B cell (primary cell): ENCODE data around the gene ZFPM1. TPM values are rescaled to one million over a fixed set of nuclear protein-coding genes. Genes with fewer than 3 reads are reported as not detected.

ENCODE experiments used
- ATAC-seq: fragments of 200-7000 bp; cut with Tn5 transposase; one replicate; pipeline ENCODE4 v1.10.0; 2021; ENCODE audit warnings: low read depth, mild to moderate bottlenecking, moderate number of reproducible peaks, moderate library complexity
- CTCF ChIA-PET: fragments of 350-600 bp; sonication (Branson Sonifier 250); formaldehyde crosslinking; loops from one replicate; lab custom pipeline; 2021; ENCODE audit warnings: antibody characterized with exemption, inconsistent platforms; lab: Charles Lee
- POLR2A ChIA-PET: fragments of 350-600 bp; sonication (Branson Sonifier 250); formaldehyde crosslinking; loops from one replicate; lab custom pipeline; 2021; ENCODE audit warnings: antibody characterized with exemption; lab: Charles Lee
- DNase-seq: peaks from one replicate; pipeline ENCODE4 v3.0.0; 2013
- H2AFZ ChIP-seq: 2 replicates; pipeline ENCODE4 v1.6.1; 2012; ENCODE audit warnings: mild to moderate bottlenecking, low read depth, low read length; ENCODE audit not compliant: insufficient read depth, poor library complexity, severe bottlenecking
- H3K27ac ChIP-seq, 2 donors: 1 replicate in 1 of 2; 2 replicates in 1 of 2; pipeline ENCODE4 v1.5.1; 2012 to 2013; ENCODE audit warnings: low read length in 2 of 2, mild to moderate bottlenecking in 2 of 2, moderate library complexity in 1 of 2
- H3K27me3 ChIP-seq, 4 experiments: fragments of 200-600 bp in 1 of 4; sonication (generic) in 1 of 4; replicated peaks in 1 of 4; 1 replicate in 2 of 4; 2 replicates in 2 of 4; pipeline versions ENCODE4 v1.6.1 to v1.7.0; 2013 to 2016; ENCODE audit warnings: low read length in 3 of 4, mild to moderate bottlenecking in 2 of 4, mixed read lengths in 1 of 4, moderate library complexity in 1 of 4; ENCODE audit not compliant: insufficient read depth in 4 of 4, control insufficient read depth in 3 of 4; ENCODE audit errors: control extremely low read depth in 1 of 4
- H3K36me3 ChIP-seq, 2 experiments: replicated peaks in 1 of 2; 1 replicate in 1 of 2; 2 replicates in 1 of 2; pipeline versions ENCODE4 v1.6.1 to v1.7.1; 2013; ENCODE audit warnings: low read length in 1 of 2; ENCODE audit not compliant: insufficient read depth in 2 of 2, control insufficient read depth in 1 of 2; ENCODE audit errors: control extremely low read depth in 1 of 2, extremely low read depth in 1 of 2
- H3K4me1 ChIP-seq, 2 donors: fragments of 200-600 bp in 1 of 2; sonication (generic) in 1 of 2; 1 replicate in 1 of 2; 2 replicates in 1 of 2; pipeline versions ENCODE4 v1.5.1 to v1.6.1; 2013 to 2017; ENCODE audit warnings: low read length in 2 of 2; ENCODE audit not compliant: control insufficient read depth in 2 of 2, insufficient read depth in 2 of 2
- H3K4me2 ChIP-seq: replicated peaks from 2 replicates; pipeline ENCODE3; 2012; ENCODE audit warnings: mild to moderate bottlenecking, low read depth, low read length; ENCODE audit not compliant: poor library complexity, severe bottlenecking
- H3K4me3 ChIP-seq, 5 experiments: fragments of 200-600 bp in 1 of 5; sonication (generic) in 1 of 5; 1 replicate in 3 of 5; 2 replicates in 2 of 5; pipeline versions ENCODE4 v1.5.1 to v1.7.0; 2011 to 2016; ENCODE audit warnings: low read length in 4 of 5, mild to moderate bottlenecking in 4 of 5, low read depth in 2 of 5, control low read depth in 1 of 5, moderate library complexity in 1 of 5; ENCODE audit not compliant: insufficient read depth in 1 of 5; ENCODE audit errors: control extremely low read depth in 1 of 5, extremely low read depth in 1 of 5
- H3K79me2 ChIP-seq: fragments of 200-600 bp; sonication (generic); one replicate; pipeline ENCODE4 v1.6.0; 2016; ENCODE audit warnings: low read length; ENCODE audit not compliant: control insufficient read depth, insufficient read depth
- H3K9ac ChIP-seq: fragments of 200-600 bp; sonication (generic); 2 replicates; pipeline ENCODE4 v1.6.1; 2017; ENCODE audit warnings: mild to moderate bottlenecking, low read length, moderate library complexity
- H3K9me3 ChIP-seq, 3 donors: one replicate each; pipeline versions ENCODE4 v1.6.1 to v1.7.1; 2013; ENCODE audit warnings: low read length in 2 of 3; ENCODE audit not compliant: control insufficient read depth in 2 of 3, insufficient read depth in 1 of 3; ENCODE audit errors: control extremely low read depth in 1 of 3
- H4K20me1 ChIP-seq: 2 replicates; pipeline ENCODE4 v1.6.0; 2012; ENCODE audit warnings: mild to moderate bottlenecking, low read length; ENCODE audit not compliant: insufficient read depth, control insufficient read depth, poor library complexity, severe bottlenecking
- H3K27ac Mint-ChIP-seq: one replicate; pipeline ENCODE4 v1.8.0; 2021; ENCODE audit warnings: mixed read lengths
- H3K27me3 Mint-ChIP-seq: one replicate; pipeline ENCODE4 v1.8.0; 2021; ENCODE audit warnings: mixed read lengths
- H3K4me1 Mint-ChIP-seq: one replicate; pipeline ENCODE4 v1.8.0; 2021; ENCODE audit warnings: mixed read lengths
- H3K4me3 Mint-ChIP-seq: one replicate; pipeline ENCODE4 v1.8.0; 2021; ENCODE audit warnings: mixed read lengths
- H3K9me3 Mint-ChIP-seq: one replicate; pipeline ENCODE4 v1.8.0; 2022; ENCODE audit warnings: mixed read lengths; ENCODE audit not compliant: insufficient read depth
- CTCF ChIP-seq: fragments of 200-600 bp; IDR thresholded peaks from one replicate; pipeline ENCODE4 v1.8.0; 2022; ENCODE audit warnings: antibody characterized with exemption, mild to moderate bottlenecking
- EZH2 ChIP-seq: IDR thresholded peaks from 2 replicates; pipeline ENCODE4 v1.6.1; 2012; ENCODE audit warnings: borderline replicate concordance, low read depth, mild to moderate bottlenecking, moderate library complexity, low read length; ENCODE audit not compliant: insufficient read depth, poor library complexity, severe bottlenecking
- WGBS: methylation state at CpG from one replicate; pipeline ENCODE4 v1.1.5; 2013; ENCODE audit warnings: missing lambda C conversion rate; ENCODE audit not compliant: insufficient coverage; 5-methylcytosine and 5-hydroxymethylcytosine counted together
- intact Hi-C: fragments of 100-400 bp; cut with micrococcal nuclease; formaldehyde crosslinking; loops from one replicate; pipeline ENCODE4 v1.10.0; 2022
- polyA plus RNA-seq: library from polyadenylated mRNA; depleted of rRNA; stranded (reverse); fragments of >200 nt; gene quantifications from 2 replicates; pipeline ENCODE4 v1.2.3, GENCODE V29; 2012
- total RNA-seq, 2 donors: library from RNA; stranded (reverse); fragments of 120-200 nt in 1 of 2; gene quantifications; 1 replicate in 1 of 2; 2 replicates in 1 of 2; pipeline versions ENCODE4 v1.2.3 to v1.2.4, GENCODE V29; 2013 to 2022

ZFPM1 gene
- total and polyA plus RNA-seq, 2 donors (not counting 1 experiment from before 2014, with no cell fraction given): 4.3 to 34.6 TPM

GRCh38 chr16:88452482-88453216 is 431 bp upstream of the ZFPM1 start:
- peaks cover 51 to 61% of the 10 kb centered on the region in 2 donors for H3K4me1 ChIP-seq
- H3K36me3 ChIP-seq: no peaks in the 10 kb centered on the region
- TF ChIP-seq EZH2: no peak
- no peak for TF ChIP-seq CTCF
- Mint-ChIP-seq H3K27ac (peak overlapping the region; percentile 88), H3K4me3 (peak overlapping the region; percentile 84), H3K4me1 (peaks cover 62% of the 10 kb centered on the region), H3K9me3 (no peaks in the 10 kb centered on the region), H3K27me3 (no peaks in the 10 kb centered on the region)
- intact Hi-C loops: loop anchor here (1.0 to 10.0 kb wide), 7 partner anchors 9 to 765 kb away; partner anchors contain the start of genes BANP, PIEZO1, ZC3H18 and ZNF778
- H3K79me2 ChIP-seq: peaks cover 34% of the 10 kb centered on the region
- H3K9ac ChIP-seq: peak overlapping the region; percentile 79
- DNase-seq (peak; percentile 98), ATAC-seq (peak; percentile 74)
- peak overlapping the region in 4 of 5 experiments; percentile 47 to 86 (median 60) for H3K4me3 ChIP-seq
- H3K27ac ChIP-seq: peak overlapping the region in 1 of 2 donors; percentile 67
- H2AFZ ChIP-seq: peak overlapping the region; percentile 90
- WGBS: 1% methylated on average over 72 of the region's 72 CpGs
- peaks cover 0 to 11% (median 0%) of the 10 kb centered on the region in 4 experiments for H3K27me3 ChIP-seq
- ChIA-PET CTCF (interaction anchor here (0.5 to 1.1 kb wide), 4 partner anchors 9 to 423 kb away, joined by 3 to 4 read pairs (median 4); no protein-coding TSS in a partner anchor), POLR2A (interaction anchor here (1.0 to 1.7 kb wide), 4 partner anchors 9 to 499 kb away, joined by 3 to 7 read pairs (median 5); no protein-coding TSS in a partner anchor)
- peak overlapping the region; percentile 99 for H3K4me2 ChIP-seq
- peaks cover 0 to 14% (median 0%) of the 10 kb centered on the region in 3 donors for H3K9me3 ChIP-seq
- H4K20me1 ChIP-seq: peaks cover 30% of the 10 kb centered on the region
